K562 (cell line): Measurements from ENCODE around the gene GPR183. TPM values are rescaled to one million over a fixed set of nuclear protein-coding genes. Genes with fewer than 3 reads are reported as not detected.

Source experiments
- ATAC-seq: fragments of 200-7000 bp; cut with Tn5 transposase; 3 replicates; pipeline ENCODE4 v1.9.1; 2020; ENCODE audit warnings: moderate library complexity
- BruUV-seq: library from RNA; stranded (reverse); fragments of 400-500 nt; replicated peaks from 2 replicates; lab custom pipeline; 2021; lab: Mats Ljungman, UMichigan
- CTCF ChIA-PET: fragments of 300-600 bp; formaldehyde crosslinking; extraction: SDS; loops from one replicate; lab custom pipeline; 2021; ENCODE audit warnings: low intra/inter-chr PET ratio; lab: Yijun Ruan, JAX
- POLR2A ChIA-PET: fragments of 300-600, 350-650 bp; sonication (Branson Sonifier 250); formaldehyde crosslinking; extraction: SDS; loops from one replicate; lab custom pipeline; 2021; ENCODE audit warnings: antibody characterized with exemption, inconsistent platforms; lab: Yijun Ruan, JAX
- DNase-seq, 4 experiments: peaks; one replicate each; pipeline versions ENCODE4 v3.0.0 to v3.0.0-alpha.2; 2011 to 2018; ENCODE audit warnings: low spot score in 3 of 4, mixed read lengths in 3 of 4; ENCODE audit errors: extremely low read depth in 1 of 4
- FAIRE-seq: peaks from 2 replicates; lab custom pipeline; 2011; peaks lifted over from hg19 to GRCh38; lab: Jason Lieb, UNC
- H2AFZ ChIP-seq: 2 replicates; pipeline ENCODE4 v1.6.0; 2011; ENCODE audit warnings: low read depth, low read length, control low read depth, inconsistent platforms
- H3K27ac ChIP-seq: fragments of 200-600 bp; 3 replicates; pipeline ENCODE4 v1.8.0; 2011; ENCODE audit warnings: low read depth, mild to moderate bottlenecking, control low read depth, inconsistent platforms, low read length, moderate library complexity, mixed read lengths; ENCODE audit errors: extremely low read depth
- H3K27me3 ChIP-seq, 2 experiments: fragments of 300-600 bp in 1 of 2; 2 replicates in 1 of 2; 3 replicates in 1 of 2; pipeline versions ENCODE4 v1.6.0 to v1.8.0; 2011; ENCODE audit warnings: inconsistent platforms in 2 of 2, low read length in 2 of 2, mild to moderate bottlenecking in 1 of 2, mixed read lengths in 1 of 2, moderate library complexity in 1 of 2; ENCODE audit not compliant: control insufficient read depth in 2 of 2, insufficient read depth in 2 of 2
- H3K36me3 ChIP-seq: fragments of 300-600 bp; 3 replicates; pipeline ENCODE4 v1.8.0; 2011; ENCODE audit warnings: mild to moderate bottlenecking, low read length, inconsistent platforms; ENCODE audit not compliant: control insufficient read depth, insufficient read depth
- H3K4me1 ChIP-seq, 2 experiments: fragments of 200-600 bp in 1 of 2; replicated peaks in 1 of 2; 2 replicates in 1 of 2; 3 replicates in 1 of 2; pipeline versions ENCODE4 v1.5.1 to v1.8.0; 2011; ENCODE audit warnings: inconsistent platforms in 2 of 2, low read length in 2 of 2, mild to moderate bottlenecking in 1 of 2, mixed read lengths in 1 of 2, moderate library complexity in 1 of 2; ENCODE audit not compliant: control insufficient read depth in 2 of 2, insufficient read depth in 2 of 2
- H3K4me2 ChIP-seq: 2 replicates; pipeline ENCODE4 v1.6.1; 2011; ENCODE audit warnings: low read length, control low read depth, inconsistent platforms, mixed read lengths; ENCODE audit not compliant: insufficient read depth
- H3K4me3 ChIP-seq: fragments of 200-600 bp; sonication (generic), shearing (Covaris generic); 2 replicates; pipeline ENCODE4 v1.5.1; 2016; ENCODE audit warnings: control low read depth, inconsistent platforms
- H3K79me2 ChIP-seq: fragments of 200-600 bp; 3 replicates; pipeline ENCODE4 v1.8.0; 2011; ENCODE audit warnings: low read length, inconsistent platforms; ENCODE audit not compliant: control insufficient read depth, insufficient read depth
- H3K9ac ChIP-seq, 2 experiments: 2 replicates each; pipeline versions ENCODE4 v1.6.0 to v1.6.1; 2011; ENCODE audit warnings: low read depth in 2 of 2, low read length in 2 of 2, control low read depth in 1 of 2, inconsistent platforms in 1 of 2, mild to moderate bottlenecking in 1 of 2, mixed read lengths in 1 of 2; ENCODE audit not compliant: insufficient read depth in 1 of 2
- H3K9me1 ChIP-seq: one replicate; pipeline ENCODE4 v1.6.0; 2011; ENCODE audit warnings: inconsistent platforms, mild to moderate bottlenecking, low read length, moderate library complexity; ENCODE audit not compliant: control insufficient read depth, insufficient read depth
- H3K9me3 ChIP-seq: replicated peaks from 2 replicates; pipeline ENCODE4 v1.5.1; 2011; ENCODE audit warnings: low read depth, low read length, inconsistent platforms; ENCODE audit not compliant: control insufficient read depth, insufficient read depth
- H4K20me1 ChIP-seq: replicated peaks from 2 replicates; pipeline ENCODE4 v1.6.1; 2011; ENCODE audit warnings: low read length, inconsistent platforms, mixed read lengths; ENCODE audit not compliant: control insufficient read depth, insufficient read depth
- BRD9 ChIP-seq: fragments of 450-650 bp; IDR thresholded peaks from 2 replicates; pipeline ENCODE4 v1.6.1; 2018; ENCODE audit warnings: low read depth; ENCODE audit not compliant: partially characterized antibody
- DPF2 ChIP-seq: fragments of 450-650 bp; IDR thresholded peaks from 2 replicates; pipeline ENCODE4 v1.6.1; 2016
- KDM2B ChIP-seq: fragments of 250-450 bp; sonication (Bioruptor Pico); IDR thresholded peaks from 2 replicates; pipeline ENCODE4 v1.8.0; 2021; ENCODE audit warnings: mild to moderate bottlenecking, moderate library complexity
- SMAD3 ChIP-seq: fragments of 450-650 bp; formaldehyde crosslinking; conservative IDR thresholded peaks from 2 replicates; pipeline ENCODE4 v1.4.0; 2020; ENCODE audit warnings: mild to moderate bottlenecking
- SMARCE1 ChIP-seq: fragments of 450-650 bp; IDR thresholded peaks from 2 replicates; pipeline ENCODE4 v1.7.1; 2016; ENCODE audit warnings: mild to moderate bottlenecking
- STAT5A ChIP-seq: IDR thresholded peaks from 2 replicates; pipeline ENCODE4 v1.6.1; 2012; ENCODE audit warnings: low read length, inconsistent platforms, borderline replicate concordance
- ZNF609 ChIP-seq: sonication (generic); formaldehyde crosslinking; IDR thresholded peaks from 2 replicates; pipeline ENCODE4 v1.8.1; 2023; ENCODE audit warnings: missing genetic modification reagents, mild to moderate bottlenecking, borderline replicate concordance
- WGBS: fragments of 100-300 bp; shearing (Covaris generic); methylation state at CpG from one replicate; pipeline ENCODE4 v1.1.6; 2016; ENCODE audit warnings: low coverage, mixed read lengths; ENCODE audit not compliant: insufficient coverage; ENCODE audit errors: missing lambda C conversion rate; 5-methylcytosine and 5-hydroxymethylcytosine counted together
- in situ Hi-C: fragments of 300-500 bp; cut with MboI; formaldehyde crosslinking; loops from 4 replicates; pipeline ENCODE4 v1.15.0; 2018; ENCODE audit warnings: inconsistent platforms, mixed read lengths
- intact Hi-C: fragments of 100-400 bp; cut with micrococcal nuclease; formaldehyde crosslinking; loops from 2 replicates; pipeline ENCODE4 v1.14.2; 2022
- polyA plus RNA-seq, 8 experiments: library from polyadenylated mRNA; depleted of rRNA in 4 of 8; stranded (reverse) in 5 of 8; unstranded in 3 of 8; fragments of >200 nt; fragmentation: Nextera tagmentation in 2 of 8; fragmentation: Illumina TruSeq in 1 of 8; extraction: Ambion mirVana in 2 of 8; extraction: Trizol in 1 of 8; gene quantifications; 2 replicates each; pipeline versions ENCODE4 v1.2.1 to v1.2.3, GENCODE V29; 2011 to 2014; ENCODE audit warnings: inconsistent platforms in 1 of 8, missing spikeins in 1 of 8
- total RNA-seq, 7 experiments: library from RNA; depleted of rRNA in 6 of 7; stranded (reverse); fragments of >200 nt in 6 of 7; fragmentation: Illumina TruSeq in 2 of 7; extraction: Trizol in 2 of 7; gene quantifications; 2 replicates each; pipeline versions ENCODE4 v1.2.1 to v1.2.3, GENCODE V29; 2011 to 2021; ENCODE audit warnings: low replicate concordance in 1 of 7

Gene GPR183
- total and polyA plus RNA-seq, 9 of the 15 experiments (the other 6 are each of a cell fraction or from before 2014, with no cell fraction given) = 1.3 to 10.2 (median 3.7) TPM

- H3K79me2 ChIP-seq = no peaks in the 10 kb centered on the region
- FAIRE-seq (no peak), DNase-seq (no peak), ATAC-seq (no peak)
- TF ChIP-seq STAT5A (no peak), SMAD3 (CRISPR knock-in tag) (no peak), SMARCE1 (no peak), KDM2B (no peak), BRD9 (no peak), DPF2 (no peak), ZNF609 (CRISPR knock-in tag) (no peak)
- H3K9me1 ChIP-seq = no peaks in the 10 kb centered on the region
- no peak overlapping the region for H3K4me2 ChIP-seq
- intact Hi-C loops (no loop called here), in situ Hi-C loops (no loop called here)
- POLR2A ChIA-PET = interaction anchor here (1.4 kb wide), 1 partner anchor 11 kb away, joined by 3 read pairs; no protein-coding TSS in a partner anchor
- peaks cover 22% of the 10 kb centered on the region; the same call in 2 of the 3 replicates for H3K36me3 ChIP-seq
- 89% methylated on average over 3 of the region's 3 CpGs for WGBS
- H3K27me3 ChIP-seq = no peaks in the 10 kb centered on the region
- no TSS peak for BruUV-seq
- no peak overlapping the region for H3K4me3 ChIP-seq
- no peak overlapping the region for H2AFZ ChIP-seq
- H4K20me1 ChIP-seq = no peaks in the 10 kb centered on the region
- H3K27ac ChIP-seq = no peak overlapping the region
- CTCF ChIA-PET = no interaction called here
- no peak overlapping the region for H3K9ac ChIP-seq
- no peaks in the 10 kb centered on the region for H3K9me3 ChIP-seq
- no peaks in the 10 kb centered on the region; a peak in 1 of 5 replicates for H3K4me1 ChIP-seq
Measured at GRCh38 chr13:99280166-99280565, 27.0 kb downstream of the GPR183 start.
